Transverse colon (tissue), 3 donors: ENCODE results near the gene NFKB1.

ENCODE experiments used
- EP300 ChIP-seq: sonication (generic); formaldehyde crosslinking; IDR thresholded peaks from one replicate; pipeline ENCODE4 v1.6.1; 2017; ENCODE audit warnings: antibody characterized with exemption, low read depth
- POLR2A ChIP-seq: fragments of 450-650 bp; IDR thresholded peaks from one replicate; pipeline ENCODE4 v1.6.1; 2016; ENCODE audit warnings: antibody characterized with exemption, mild to moderate bottlenecking, moderate library complexity
- TF ChIP-seq, protein P1 (sequence below), 5 experiments: fragments of 200-600 bp in 3 of 5; fragments of 450-650 bp in 2 of 5; sonication (generic) in 3 of 5; IDR thresholded peaks; 1 replicate in 2 of 5; 2 replicates in 3 of 5; pipeline ENCODE4 v1.5.1; 2016 to 2017; ENCODE audit warnings: antibody characterized with exemption in 5 of 5, inconsistent platforms in 3 of 5, mild to moderate bottlenecking in 2 of 5, moderate library complexity in 1 of 5

DNA sequence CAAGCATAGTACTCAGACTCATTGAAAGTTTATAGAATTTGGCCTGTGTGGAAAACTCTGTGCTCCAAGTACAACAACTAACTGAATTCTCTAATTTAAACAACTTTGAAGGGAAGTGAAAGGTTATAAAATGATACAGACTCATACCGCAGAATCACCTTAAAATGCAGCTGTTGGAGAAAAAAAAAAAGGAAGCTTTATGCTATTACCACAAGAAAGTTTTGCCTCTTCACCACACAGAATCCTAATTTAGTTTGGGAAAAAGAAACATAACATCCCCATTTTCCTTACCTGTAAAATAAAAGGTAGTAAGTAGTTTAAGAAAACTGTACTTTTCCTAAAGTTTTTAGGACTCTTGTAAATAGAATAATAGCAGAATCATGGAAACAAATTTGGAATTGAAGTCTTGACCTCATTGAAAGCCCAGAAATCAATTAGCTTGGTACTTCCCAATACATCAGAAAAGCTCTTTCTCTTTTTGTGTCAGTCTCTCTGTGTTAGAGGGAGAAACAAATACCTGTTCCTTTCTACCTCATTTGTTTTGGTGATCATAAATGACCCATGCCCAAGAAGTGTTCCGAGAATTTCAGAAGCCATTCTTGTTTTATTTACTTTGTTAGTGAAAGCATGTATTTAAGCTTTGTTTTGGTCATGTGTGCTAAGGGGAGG is 78.8 kb downstream of the NFKB1 start:
- TF ChIP-seq EP300 (no peak), POLR2A (no peak)
- TF ChIP-seq, protein P1, sequence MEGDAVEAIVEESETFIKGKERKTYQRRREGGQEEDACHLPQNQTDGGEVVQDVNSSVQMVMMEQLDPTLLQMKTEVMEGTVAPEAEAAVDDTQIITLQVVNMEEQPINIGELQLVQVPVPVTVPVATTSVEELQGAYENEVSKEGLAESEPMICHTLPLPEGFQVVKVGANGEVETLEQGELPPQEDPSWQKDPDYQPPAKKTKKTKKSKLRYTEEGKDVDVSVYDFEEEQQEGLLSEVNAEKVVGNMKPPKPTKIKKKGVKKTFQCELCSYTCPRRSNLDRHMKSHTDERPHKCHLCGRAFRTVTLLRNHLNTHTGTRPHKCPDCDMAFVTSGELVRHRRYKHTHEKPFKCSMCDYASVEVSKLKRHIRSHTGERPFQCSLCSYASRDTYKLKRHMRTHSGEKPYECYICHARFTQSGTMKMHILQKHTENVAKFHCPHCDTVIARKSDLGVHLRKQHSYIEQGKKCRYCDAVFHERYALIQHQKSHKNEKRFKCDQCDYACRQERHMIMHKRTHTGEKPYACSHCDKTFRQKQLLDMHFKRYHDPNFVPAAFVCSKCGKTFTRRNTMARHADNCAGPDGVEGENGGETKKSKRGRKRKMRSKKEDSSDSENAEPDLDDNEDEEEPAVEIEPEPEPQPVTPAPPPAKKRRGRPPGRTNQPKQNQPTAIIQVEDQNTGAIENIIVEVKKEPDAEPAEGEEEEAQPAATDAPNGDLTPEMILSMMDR (IDR thresholded peaks at IDR 0.05), result no peak
